ENCODE data around the gene CLTA.

The CLTA gene

DNA sequence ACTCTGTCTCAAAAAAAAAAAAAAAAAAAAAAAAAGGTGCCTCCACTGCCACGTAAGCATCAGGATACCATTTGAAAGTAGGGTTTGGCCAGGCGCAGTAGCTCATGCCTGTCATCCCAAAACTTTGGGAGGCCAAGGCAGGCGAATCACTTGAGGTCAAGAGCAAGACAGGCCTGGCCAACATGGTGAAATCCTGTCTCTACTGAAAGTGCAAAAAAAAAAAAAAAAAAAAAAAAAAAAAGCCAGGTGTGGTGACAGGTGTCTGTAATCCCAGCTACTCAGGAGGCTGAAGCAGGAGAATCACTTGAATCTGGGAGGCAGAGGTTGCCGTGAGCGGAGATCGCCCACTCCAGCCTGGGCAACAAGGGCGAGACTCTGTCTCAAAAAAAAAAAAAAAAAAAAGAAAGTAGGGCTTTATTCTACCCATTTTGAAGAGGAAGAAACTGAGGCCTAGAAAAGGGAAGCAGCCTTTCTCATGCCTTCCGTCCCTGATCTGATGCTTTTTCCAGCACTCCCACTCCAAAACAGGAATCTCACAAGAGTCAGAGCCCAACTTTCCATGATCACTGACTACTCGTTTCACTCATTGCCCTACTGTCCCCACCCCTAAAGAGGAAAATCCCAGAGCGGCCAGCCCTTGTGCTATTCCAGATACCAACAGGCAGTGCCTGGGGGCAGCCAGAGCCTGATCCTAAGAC, 37.8 kb upstream of the CLTA start:
- peaks cover 3% of the 10 kb centered on the region; the same call in 1 of the 2 replicates for H3K4me1 ChIP-seq (ENCODE audit: control insufficient read depth, insufficient read depth, low read length)
- CTCF ChIA-PET, result no interaction called here

DNA sequence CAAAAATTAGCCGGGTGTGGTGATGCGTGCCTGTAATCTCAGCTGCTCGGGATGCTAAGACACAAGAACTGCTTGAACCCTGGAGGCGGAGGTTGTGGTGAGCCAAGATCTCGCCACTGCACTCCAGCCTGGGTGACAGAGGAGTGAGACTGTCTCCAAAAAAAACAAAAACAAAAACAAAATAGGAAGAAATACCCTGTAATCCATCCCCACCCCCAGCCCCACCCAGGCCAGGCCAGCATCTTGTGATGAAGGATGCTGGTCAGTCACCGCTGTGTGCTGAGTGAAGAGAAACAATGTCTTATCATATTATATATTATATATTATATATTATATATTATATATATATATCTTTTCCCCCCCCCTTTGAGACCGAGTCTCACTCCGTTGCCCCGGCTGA, 37.0 kb upstream of the CLTA start:
- peaks cover 2% of the 10 kb centered on the region; the same call in 1 of the 2 replicates for H3K4me1 ChIP-seq (ENCODE audit: control insufficient read depth, insufficient read depth, low read length)
- no peaks in the 10 kb centered on the region for H3K9me3 ChIP-seq (ENCODE audit: control insufficient read depth, insufficient read depth, low read depth, low read length)
- ChIA-PET POLR2A (interaction anchor here (1.6 kb wide), 1 partner anchor 10 kb away, joined by 4 read pairs; no protein-coding TSS in a partner anchor), CTCF (interaction anchor here (0.6 kb wide), 1 partner anchor 253 kb away, joined by 4 read pairs; no protein-coding TSS in a partner anchor)
- H3K4me3 ChIP-seq (ENCODE audit: low read depth, low read length), result no peak overlapping the region
- no peaks in the 10 kb centered on the region for H3K36me3 ChIP-seq (ENCODE audit: control insufficient read depth in 2 of 2, insufficient read depth in 1 of 2, low read length in 2 of 2)
- H3K27ac ChIP-seq (ENCODE audit: extremely low read depth, low read depth, low read length), result no peak overlapping the region
- TF ChIP-seq SETDB1 (IDR thresholded peaks at IDR 0.05; ENCODE audit: insufficient read length, low read length), result no peak
- TF ChIP-seq, protein P1, sequence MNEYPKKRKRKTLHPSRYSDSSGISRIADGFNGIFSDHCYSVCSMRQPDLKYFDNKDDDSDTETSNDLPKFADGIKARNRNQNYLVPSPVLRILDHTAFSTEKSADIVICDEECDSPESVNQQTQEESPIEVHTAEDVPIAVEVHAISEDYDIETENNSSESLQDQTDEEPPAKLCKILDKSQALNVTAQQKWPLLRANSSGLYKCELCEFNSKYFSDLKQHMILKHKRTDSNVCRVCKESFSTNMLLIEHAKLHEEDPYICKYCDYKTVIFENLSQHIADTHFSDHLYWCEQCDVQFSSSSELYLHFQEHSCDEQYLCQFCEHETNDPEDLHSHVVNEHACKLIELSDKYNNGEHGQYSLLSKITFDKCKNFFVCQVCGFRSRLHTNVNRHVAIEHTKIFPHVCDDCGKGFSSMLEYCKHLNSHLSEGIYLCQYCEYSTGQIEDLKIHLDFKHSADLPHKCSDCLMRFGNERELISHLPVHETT (tag by site-specific recombination; IDR thresholded peaks at IDR 0.05), result no peak
- TF ChIP-seq ZNF214 (tag by site-specific recombination; IDR thresholded peaks at IDR 0.05; ENCODE audit: borderline replicate concordance), result no peak

More for the DNA sequence above, 37.8 kb upstream of the CLTA start:
- H3K27ac ChIP-seq (ENCODE audit: extremely low read depth, low read depth, low read length), result no peak overlapping the region
- no peaks in the 10 kb centered on the region for H3K36me3 ChIP-seq (ENCODE audit: control insufficient read depth in 2 of 2, insufficient read depth in 1 of 2, low read length in 2 of 2)
- H3K4me3 ChIP-seq (ENCODE audit: low read depth, low read length), result no peak overlapping the region
- TF ChIP-seq, protein P2, sequence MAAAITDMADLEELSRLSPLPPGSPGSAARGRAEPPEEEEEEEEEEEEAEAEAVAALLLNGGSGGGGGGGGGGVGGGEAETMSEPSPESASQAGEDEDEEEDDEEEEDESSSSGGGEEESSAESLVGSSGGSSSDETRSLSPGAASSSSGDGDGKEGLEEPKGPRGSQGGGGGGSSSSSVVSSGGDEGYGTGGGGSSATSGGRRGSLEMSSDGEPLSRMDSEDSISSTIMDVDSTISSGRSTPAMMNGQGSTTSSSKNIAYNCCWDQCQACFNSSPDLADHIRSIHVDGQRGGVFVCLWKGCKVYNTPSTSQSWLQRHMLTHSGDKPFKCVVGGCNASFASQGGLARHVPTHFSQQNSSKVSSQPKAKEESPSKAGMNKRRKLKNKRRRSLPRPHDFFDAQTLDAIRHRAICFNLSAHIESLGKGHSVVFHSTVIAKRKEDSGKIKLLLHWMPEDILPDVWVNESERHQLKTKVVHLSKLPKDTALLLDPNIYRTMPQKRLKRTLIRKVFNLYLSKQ (tag by site-specific recombination; IDR thresholded peaks at IDR 0.05; ENCODE audit: borderline replicate concordance), result no peak
- TF ChIP-seq ZFP37 (tag by site-specific recombination; IDR thresholded peaks at IDR 0.05), result no peak
- POLR2A ChIA-PET, result interaction anchor here (0.6 to 0.7 kb wide), 2 partner anchors 14 to 429 kb away, joined by 4 to 5 read pairs; no protein-coding TSS in a partner anchor
- H3K9me3 ChIP-seq (ENCODE audit: control insufficient read depth, insufficient read depth, low read depth, low read length), result no peaks in the 10 kb centered on the region

DNA sequence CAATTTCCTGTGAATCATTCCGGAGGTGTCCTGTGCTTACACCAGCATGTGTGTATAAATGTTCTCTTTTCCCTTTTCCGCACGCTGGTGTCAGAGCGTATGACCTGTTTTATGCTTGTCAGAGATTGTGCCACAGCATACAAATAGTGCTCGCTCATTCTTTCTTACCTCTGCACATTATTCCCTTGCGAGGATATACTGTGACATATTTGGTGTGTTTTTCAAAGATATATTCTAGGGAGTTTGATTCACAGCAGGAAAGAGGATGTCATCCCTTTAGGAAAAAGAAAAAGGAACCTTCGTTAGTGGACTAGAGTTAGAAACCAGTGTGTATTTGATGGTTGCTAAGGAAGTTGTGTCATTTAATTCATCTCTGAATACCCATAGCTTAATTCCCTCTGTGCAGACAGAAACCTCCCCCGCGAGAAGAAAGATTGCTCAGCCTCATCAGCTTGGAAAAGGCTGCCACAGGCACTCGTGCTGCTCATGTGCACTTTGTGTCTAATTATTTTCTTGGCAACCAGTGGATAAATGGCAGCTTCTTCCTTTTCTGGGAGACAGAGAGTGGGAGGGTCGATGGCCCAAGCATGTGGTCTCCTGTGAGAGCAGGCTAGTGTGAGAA, 36.3 kb upstream of the CLTA start:
- ChIA-PET POLR2A (interaction anchor here (0.6 to 1.6 kb wide), 3 partner anchors 9 to 45 kb away, joined by 3 to 5 read pairs (median 4); no protein-coding TSS in a partner anchor), CTCF (interaction anchor here (0.6 to 3.9 kb wide), 2 partner anchors 11 to 253 kb away, joined by 4 to 22 read pairs; no protein-coding TSS in a partner anchor)
- Histone ChIP-seq H3K36me3 (ENCODE audit: control insufficient read depth in 2 of 2, insufficient read depth in 1 of 2, low read length in 2 of 2) (no peaks in the 10 kb centered on the region), H3K4me3 (ENCODE audit: low read depth, low read length) (no peak overlapping the region), H3K4me1 (ENCODE audit: control insufficient read depth, insufficient read depth, low read length) (no peaks in the 10 kb centered on the region; the same call in 1 of the 2 replicates), H3K27ac (ENCODE audit: extremely low read depth, low read depth, low read length) (no peak overlapping the region), H3K9me3 (ENCODE audit: control insufficient read depth, insufficient read depth, low read depth, low read length) (no peaks in the 10 kb centered on the region)
- TF ChIP-seq ZNF114 (tag by site-specific recombination; IDR thresholded peaks at IDR 0.05) (no peak), HOXA7 (CRISPR knock-in tag; IDR thresholded peaks at IDR 0.05; ENCODE audit: borderline replicate concordance) (no peak), KLF10 (tag by site-specific recombination; IDR thresholded peaks at IDR 0.05) (no peak), PRDM1 (tag by site-specific recombination; IDR thresholded peaks at IDR 0.05) (no peak), ZNF530 (tag by site-specific recombination; IDR thresholded peaks at IDR 0.05; ENCODE audit: low read depth) (no peak), ZNF571 (tag by site-specific recombination; IDR thresholded peaks at IDR 0.05) (no peak), ZNF404 (tag by site-specific recombination; IDR thresholded peaks at IDR 0.05) (no peak), ZNF211 (tag by site-specific recombination; IDR thresholded peaks at IDR 0.05; ENCODE audit: low read depth) (no peak), ZBTB21 (tag by site-specific recombination; IDR thresholded peaks at IDR 0.05) (no peak), ZNF335 (tag by site-specific recombination; conservative IDR thresholded peaks at IDR 0.05) (no peak), KLF9 (tag by site-specific recombination; IDR thresholded peaks at IDR 0.05; ENCODE audit: low read depth) (no peak), ZNF140 (tag by site-specific recombination; IDR thresholded peaks at IDR 0.05) (no peak), ZNF600 (tag by site-specific recombination; IDR thresholded peaks at IDR 0.05) (no peak), FEZF1 (tag by site-specific recombination; IDR thresholded peaks at IDR 0.05) (no peak), SP2 (tag by site-specific recombination; IDR thresholded peaks at IDR 0.05) (no peak)
- TF ChIP-seq, protein P3, sequence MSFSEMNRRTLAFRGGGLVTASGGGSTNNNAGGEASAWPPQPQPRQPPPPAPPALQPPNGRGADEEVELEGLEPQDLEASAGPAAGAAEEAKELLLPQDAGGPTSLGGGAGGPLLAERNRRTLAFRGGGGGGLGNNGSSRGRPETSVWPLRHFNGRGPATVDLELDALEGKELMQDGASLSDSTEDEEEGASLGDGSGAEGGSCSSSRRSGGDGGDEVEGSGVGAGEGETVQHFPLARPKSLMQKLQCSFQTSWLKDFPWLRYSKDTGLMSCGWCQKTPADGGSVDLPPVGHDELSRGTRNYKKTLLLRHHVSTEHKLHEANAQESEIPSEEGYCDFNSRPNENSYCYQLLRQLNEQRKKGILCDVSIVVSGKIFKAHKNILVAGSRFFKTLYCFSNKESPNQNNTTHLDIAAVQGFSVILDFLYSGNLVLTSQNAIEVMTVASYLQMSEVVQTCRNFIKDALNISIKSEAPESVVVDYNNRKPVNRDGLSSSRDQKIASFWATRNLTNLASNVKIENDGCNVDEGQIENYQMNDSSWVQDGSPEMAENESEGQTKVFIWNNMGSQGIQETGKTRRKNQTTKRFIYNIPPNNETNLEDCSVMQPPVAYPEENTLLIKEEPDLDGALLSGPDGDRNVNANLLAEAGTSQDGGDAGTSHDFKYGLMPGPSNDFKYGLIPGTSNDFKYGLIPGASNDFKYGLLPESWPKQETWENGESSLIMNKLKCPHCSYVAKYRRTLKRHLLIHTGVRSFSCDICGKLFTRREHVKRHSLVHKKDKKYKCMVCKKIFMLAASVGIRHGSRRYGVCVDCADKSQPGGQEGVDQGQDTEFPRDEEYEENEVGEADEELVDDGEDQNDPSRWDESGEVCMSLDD (tag by site-specific recombination; IDR thresholded peaks at IDR 0.05), result no peak
- TF ChIP-seq, protein P4, sequence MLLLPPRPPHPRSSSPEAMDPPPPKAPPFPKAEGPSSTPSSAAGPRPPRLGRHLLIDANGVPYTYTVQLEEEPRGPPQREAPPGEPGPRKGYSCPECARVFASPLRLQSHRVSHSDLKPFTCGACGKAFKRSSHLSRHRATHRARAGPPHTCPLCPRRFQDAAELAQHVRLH (tag by site-specific recombination; IDR thresholded peaks at IDR 0.05), result no peak
